ENCODE measurements around the gene TMEM95.

Gene TMEM95

DNA sequence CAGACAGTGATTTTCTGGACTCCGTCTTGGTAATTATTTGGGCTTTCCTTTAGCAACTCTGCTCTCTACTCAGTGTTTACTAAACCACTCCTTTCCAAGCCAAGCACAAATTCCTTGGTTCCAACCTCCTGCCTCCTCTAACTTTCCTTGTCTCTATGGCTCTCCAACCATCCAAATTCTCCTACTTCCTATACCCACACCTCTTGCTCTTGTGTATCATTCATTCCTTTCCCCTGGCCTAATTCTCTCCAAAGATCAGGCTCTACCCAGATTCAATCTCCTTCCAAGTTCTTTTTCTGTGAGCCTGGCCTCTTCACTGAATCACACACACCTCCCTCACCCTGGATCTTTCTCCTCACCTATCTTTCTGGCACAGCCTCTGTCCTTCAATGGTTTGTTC, 26.9 kb upstream of the TMEM95 start:
- Histone ChIP-seq H4K20me1 (ENCODE audit: insufficient read depth, low read length) (no peaks in the 10 kb centered on the region), H3K9ac (ENCODE audit: low read depth, low read length) (peak overlapping the region; percentile 68), H3K4me2 (ENCODE audit: insufficient read depth, low read length) (peak overlapping the region; percentile 80), H3K4me1 (ENCODE audit: insufficient read depth, low read length) (peaks cover 35% of the 10 kb centered on the region), H3K27ac (ENCODE audit: low read length) (peak overlapping the region; percentile 96; the same call in 1 of the 2 replicates), H3K79me2 (ENCODE audit: insufficient read depth, low read length) (peaks cover 35% of the 10 kb centered on the region), H3K36me3 (ENCODE audit: insufficient read depth, low read length) (peaks cover 46% of the 10 kb centered on the region), H3K4me3 (ENCODE audit: low read depth in 1 of 2, low read length in 2 of 2) (peak overlapping the region in 1 of 2 experiments; percentile 73; a peak in 3 of 4 replicates), H3K9me3 (ENCODE audit: insufficient read depth, low read length, severe bottlenecking) (no peaks in the 10 kb centered on the region), H2AFZ (ENCODE audit: low read depth, low read length) (no peak overlapping the region), H3K27me3 (ENCODE audit: insufficient read depth, low read length, poor library complexity) (no peaks in the 10 kb centered on the region)
- DNase-seq (no peak), ATAC-seq (ENCODE audit: insufficient read depth, low read depth) (no peak)
- TF ChIP-seq, protein P1, sequence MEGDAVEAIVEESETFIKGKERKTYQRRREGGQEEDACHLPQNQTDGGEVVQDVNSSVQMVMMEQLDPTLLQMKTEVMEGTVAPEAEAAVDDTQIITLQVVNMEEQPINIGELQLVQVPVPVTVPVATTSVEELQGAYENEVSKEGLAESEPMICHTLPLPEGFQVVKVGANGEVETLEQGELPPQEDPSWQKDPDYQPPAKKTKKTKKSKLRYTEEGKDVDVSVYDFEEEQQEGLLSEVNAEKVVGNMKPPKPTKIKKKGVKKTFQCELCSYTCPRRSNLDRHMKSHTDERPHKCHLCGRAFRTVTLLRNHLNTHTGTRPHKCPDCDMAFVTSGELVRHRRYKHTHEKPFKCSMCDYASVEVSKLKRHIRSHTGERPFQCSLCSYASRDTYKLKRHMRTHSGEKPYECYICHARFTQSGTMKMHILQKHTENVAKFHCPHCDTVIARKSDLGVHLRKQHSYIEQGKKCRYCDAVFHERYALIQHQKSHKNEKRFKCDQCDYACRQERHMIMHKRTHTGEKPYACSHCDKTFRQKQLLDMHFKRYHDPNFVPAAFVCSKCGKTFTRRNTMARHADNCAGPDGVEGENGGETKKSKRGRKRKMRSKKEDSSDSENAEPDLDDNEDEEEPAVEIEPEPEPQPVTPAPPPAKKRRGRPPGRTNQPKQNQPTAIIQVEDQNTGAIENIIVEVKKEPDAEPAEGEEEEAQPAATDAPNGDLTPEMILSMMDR (IDR thresholded peaks at IDR 0.05; ENCODE audit: borderline replicate concordance, extremely low read depth, low read length, poor library complexity, severe bottlenecking), result no peak
- TF ChIP-seq EZH2 (IDR thresholded peaks at IDR 0.05; ENCODE audit: borderline replicate concordance, low read depth, low read length, severe bottlenecking), result no peak

GRCh38 chr17:7328840-7329373, 26.0 kb upstream of the TMEM95 start, which contains the start of gene NEURL4:
NEURL4 (minus strand) TSS chr17:7329335; CDS start chr17:7329312, 23 bp downstream.
- H3K4me3 ChIP-seq (ENCODE audit: low read depth in 1 of 2, low read length in 2 of 2), result peak within 1 kb of the TSS; percentile 30 to 73
- H3K36me3 ChIP-seq (ENCODE audit: insufficient read depth, low read length), result peaks cover 37% of the 10 kb centered on the region
- DNase-seq, result no peak
- H3K79me2 ChIP-seq (ENCODE audit: insufficient read depth, low read length), result peaks cover 35% of the 10 kb centered on the region
- H2AFZ ChIP-seq (ENCODE audit: low read depth, low read length), result peak within 1 kb of the TSS; percentile 80
- H3K4me1 ChIP-seq (ENCODE audit: insufficient read depth, low read length), result peaks cover 35% of the 10 kb centered on the region
- peak within 1 kb of the TSS; percentile 96 for H3K27ac ChIP-seq (ENCODE audit: low read length)
- peak within 1 kb of the TSS; percentile 80 for H3K4me2 ChIP-seq (ENCODE audit: insufficient read depth, low read length)
- no peaks in the 10 kb centered on the region for H3K9me3 ChIP-seq (ENCODE audit: insufficient read depth, low read length, severe bottlenecking)
- H3K9ac ChIP-seq (ENCODE audit: low read depth, low read length), result peak within 1 kb of the TSS; percentile 68
- H3K27me3 ChIP-seq (ENCODE audit: insufficient read depth, low read length, poor library complexity), result no peaks in the 10 kb centered on the region
- H4K20me1 ChIP-seq (ENCODE audit: insufficient read depth, low read length), result no peaks in the 10 kb centered on the region
- peak; percentile 22 for ATAC-seq (ENCODE audit: insufficient read depth, low read depth)
- TF ChIP-seq, protein P1 (IDR thresholded peaks at IDR 0.05; ENCODE audit: borderline replicate concordance, extremely low read depth, low read length, poor library complexity, severe bottlenecking), result peak; percentile 20
- TF ChIP-seq EZH2 (IDR thresholded peaks at IDR 0.05; ENCODE audit: borderline replicate concordance, low read depth, low read length, severe bottlenecking), result no peak

DNA sequence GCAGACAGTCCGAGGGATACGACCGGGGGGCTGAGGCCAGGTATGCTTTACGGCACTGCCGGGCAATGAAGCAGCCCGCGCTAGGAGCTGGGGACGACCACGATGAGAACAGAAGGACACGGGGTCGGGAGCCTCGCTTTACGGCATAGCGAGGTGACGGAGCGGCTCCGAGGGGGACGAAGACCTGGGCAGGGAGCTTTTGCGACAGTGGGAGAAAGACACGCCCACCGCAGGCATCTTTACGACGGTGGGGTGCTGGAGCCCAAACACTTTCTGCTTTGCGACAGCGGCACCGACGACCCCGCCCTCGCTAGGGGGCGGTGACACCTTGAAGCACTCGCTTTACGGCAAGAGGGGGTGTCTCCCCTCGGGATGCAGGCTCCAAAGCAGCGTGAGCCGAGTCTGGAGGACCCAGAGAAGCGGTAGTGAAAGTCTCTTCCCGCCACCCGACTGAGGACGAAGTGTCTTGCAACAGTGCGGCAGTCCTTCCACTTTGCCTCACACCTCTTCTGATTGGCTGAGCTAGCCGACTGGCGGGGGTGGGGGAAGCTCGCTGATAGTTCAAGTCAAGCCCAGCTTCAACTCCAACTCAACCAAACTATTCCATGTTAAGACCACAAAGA, 25.5 kb upstream of the TMEM95 start:
- H4K20me1 ChIP-seq (ENCODE audit: insufficient read depth, low read length), result no peaks in the 10 kb centered on the region
- no peaks in the 10 kb centered on the region for H3K27me3 ChIP-seq (ENCODE audit: insufficient read depth, low read length, poor library complexity)
- peaks cover 35% of the 10 kb centered on the region for H3K4me1 ChIP-seq (ENCODE audit: insufficient read depth, low read length)
- H3K27ac ChIP-seq (ENCODE audit: low read length), result peak overlapping the region; percentile 96
- peak overlapping the region; percentile 80 for H3K4me2 ChIP-seq (ENCODE audit: insufficient read depth, low read length)
- H2AFZ ChIP-seq (ENCODE audit: low read depth, low read length), result peak overlapping the region; percentile 80
- ATAC-seq (ENCODE audit: insufficient read depth, low read depth) (peak; percentile 72), DNase-seq (peak; percentile 99)
- peaks cover 31% of the 10 kb centered on the region for H3K36me3 ChIP-seq (ENCODE audit: insufficient read depth, low read length)
- H3K9me3 ChIP-seq (ENCODE audit: insufficient read depth, low read length, severe bottlenecking), result no peaks in the 10 kb centered on the region
- H3K79me2 ChIP-seq (ENCODE audit: insufficient read depth, low read length), result peaks cover 35% of the 10 kb centered on the region
- TF ChIP-seq, protein P1 (IDR thresholded peaks at IDR 0.05; ENCODE audit: borderline replicate concordance, extremely low read depth, low read length, poor library complexity, severe bottlenecking), result no peak
- TF ChIP-seq EZH2 (IDR thresholded peaks at IDR 0.05; ENCODE audit: borderline replicate concordance, low read depth, low read length, severe bottlenecking), result no peak
- peak overlapping the region; percentile 68 for H3K9ac ChIP-seq (ENCODE audit: low read depth, low read length)
- H3K4me3 ChIP-seq (ENCODE audit: low read depth in 1 of 2, low read length in 2 of 2), result peak overlapping the region; percentile 30 to 73

Measured in DND-41 (cell line).